Body of pancreas (tissue), 4 donors: ENCODE measurements around the gene CETP.

Experiments
- CTCF ChIP-seq, 7 experiments: fragments of 450-650 bp in 4 of 7; fragments of 200-600 bp in 3 of 7; sonication (generic) in 3 of 7; IDR thresholded peaks; one replicate each; pipeline ENCODE4 v1.5.1; 2016 to 2019; ENCODE audit warnings: antibody characterized with exemption in 7 of 7
- POLR2A ChIP-seq, 3 donors: fragments of 450-650 bp; IDR thresholded peaks; one replicate each; pipeline ENCODE4 v1.6.1; 2016; ENCODE audit warnings: antibody characterized with exemption in 3 of 3, mild to moderate bottlenecking in 2 of 3

GRCh38 chr16:56943761-56944375 lies 17.9 kb upstream of the CETP start:
- TF ChIP-seq POLR2A (IDR thresholded peaks at IDR 0.05) (no peak), CTCF (IDR thresholded peaks at IDR 0.05) (no peak)
